Ishikawa (cell line): Measurements from ENCODE around the gene RASSF7.

Experiments
- CEBPB ChIP-seq: IDR thresholded peaks from 2 replicates; pipeline ENCODE4 v1.6.1; 2012
- CREB1 ChIP-seq: IDR thresholded peaks from 2 replicates; pipeline ENCODE4 v1.6.1; 2012; ENCODE audit warnings: low read depth
- EGR1 ChIP-seq: IDR thresholded peaks from 2 replicates; pipeline ENCODE4 v1.6.1; 2012
- EP300 ChIP-seq: IDR thresholded peaks from 2 replicates; pipeline ENCODE4 v1.6.1; 2012; ENCODE audit warnings: borderline replicate concordance
- FOXM1 ChIP-seq: IDR thresholded peaks from 2 replicates; pipeline ENCODE4 v1.6.1; 2012; ENCODE audit warnings: low read depth, borderline replicate concordance
- MAX ChIP-seq: IDR thresholded peaks from 2 replicates; pipeline ENCODE4 v1.6.1; 2012
- NFIC ChIP-seq: IDR thresholded peaks from 2 replicates; pipeline ENCODE4 v1.6.1; 2012
- RAD21 ChIP-seq: IDR thresholded peaks from 2 replicates; pipeline ENCODE4 v1.6.1; 2012; ENCODE audit warnings: low read depth
- REST ChIP-seq: IDR thresholded peaks from 2 replicates; pipeline ENCODE4 v1.6.1; 2012; ENCODE audit warnings: low read depth, mild to moderate bottlenecking
- TAF1 ChIP-seq: IDR thresholded peaks from 2 replicates; pipeline ENCODE4 v1.6.1; 2012; ENCODE audit warnings: low read depth, mild to moderate bottlenecking
- TCF12 ChIP-seq: IDR thresholded peaks from 2 replicates; pipeline ENCODE4 v1.6.1; 2012; ENCODE audit warnings: low read depth
- TEAD4 ChIP-seq: IDR thresholded peaks from 2 replicates; pipeline ENCODE4 v1.6.1; 2012
- USF1 ChIP-seq: IDR thresholded peaks from 2 replicates; pipeline ENCODE4 v1.6.1; 2012
- YY1 ChIP-seq: IDR thresholded peaks from 2 replicates; pipeline ENCODE4 v1.6.1; 2012; ENCODE audit warnings: low read depth
- ZBTB7A ChIP-seq: IDR thresholded peaks from 2 replicates; pipeline ENCODE4 v1.6.1; 2012; ENCODE audit warnings: low read depth

The RASSF7 gene

GRCh38 chr11:587546-587945 lies 26.8 kb downstream of the RASSF7 start:
- TF ChIP-seq CREB1 (no peak), RAD21 (no peak), EP300 (no peak), CEBPB (no peak), TAF1 (no peak), YY1 (no peak), FOXM1 (no peak), REST (no peak), EGR1 (no peak), MAX (no peak), USF1 (no peak), ZBTB7A (no peak), TEAD4 (no peak), NFIC (no peak), TCF12 (no peak)

GRCh38 chr11:587978-588380 lies 27.2 kb downstream of the RASSF7 start:
- no peak for TF ChIP-seq EGR1

GRCh38 chr11:589798-590197 lies 29.0 kb downstream of the RASSF7 start:
- TF ChIP-seq REST = no peak
- no peak for TF ChIP-seq YY1
- TF ChIP-seq ZBTB7A = no peak
- TF ChIP-seq FOXM1 = no peak
- no peak for TF ChIP-seq TAF1
- TF ChIP-seq CEBPB = no peak
- no peak for TF ChIP-seq TCF12
- TF ChIP-seq NFIC = no peak
- TF ChIP-seq RAD21 = no peak
- no peak for TF ChIP-seq USF1
- TF ChIP-seq EP300 = no peak

GRCh38 chr11:590997-591396 lies 30.2 kb downstream of the RASSF7 start:
- TF ChIP-seq RAD21 (no peak), FOXM1 (no peak), TEAD4 (no peak), NFIC (no peak), EP300 (no peak), TAF1 (no peak), MAX (no peak), REST (no peak), ZBTB7A (no peak), YY1 (no peak), CEBPB (no peak), USF1 (no peak), TCF12 (no peak), CREB1 (no peak), EGR1 (no peak)
